Fibroblast of villous mesenchyme (primary cell): ENCODE data around the gene L3HYPDH. TPM values are rescaled to one million over a fixed set of nuclear protein-coding genes. Genes with fewer than 3 reads are reported as not detected.

Experiments used
- DNase-seq: peaks from one replicate; pipeline ENCODE4 v3.0.0-alpha.2; 2010; ENCODE audit warnings: low read depth
- H3K4me3 ChIP-seq: 2 replicates; pipeline ENCODE4 v1.5.1; 2011; ENCODE audit warnings: low read depth, mild to moderate bottlenecking, low read length
- CTCF ChIP-seq: IDR thresholded peaks from 2 replicates; pipeline ENCODE4 v1.5.1; 2012; ENCODE audit warnings: low read depth, mild to moderate bottlenecking, low read length; ENCODE audit not compliant: insufficient read depth
- total RNA-seq: library from RNA; depleted of rRNA; stranded (reverse); fragments of >200 nt; gene quantifications from 2 replicates; pipeline ENCODE4 v1.2.3, GENCODE V29; 2012

Gene L3HYPDH
- total RNA-seq, 1 donor: 80.3 TPM

- TF ChIP-seq CTCF: no peak
- H3K4me3 ChIP-seq: peak overlapping the region; percentile 65
- peak; percentile 68 for DNase-seq
Observed at GRCh38 chr14:59464486-59465315, 19.5 kb downstream of the L3HYPDH start.

- DNase-seq: no peak
- H3K4me3 ChIP-seq: peak overlapping the region; percentile 65
- no peak for TF ChIP-seq CTCF
Observed at GRCh38 chr14:59463787-59464485, 20.3 kb downstream of the L3HYPDH start.

GRCh38 chr14:59461891-59462290, 22.3 kb downstream of the L3HYPDH start:
- DNase-seq: no peak
- no peak for TF ChIP-seq CTCF
- no peak overlapping the region for H3K4me3 ChIP-seq

GRCh38 chr14:59460378-59460777, 23.8 kb downstream of the L3HYPDH start:
- no peak for TF ChIP-seq CTCF
- no peak for DNase-seq
- no peak overlapping the region for H3K4me3 ChIP-seq

GRCh38 chr14:59458486-59458885, 25.7 kb downstream of the L3HYPDH start:
- H3K4me3 ChIP-seq: no peak overlapping the region
- no peak for TF ChIP-seq CTCF
- DNase-seq: no peak

- TF ChIP-seq CTCF: no peak
- no peak for DNase-seq
- H3K4me3 ChIP-seq: no peak overlapping the region
Observed at GRCh38 chr14:59455411-59455810, 28.8 kb downstream of the L3HYPDH start.
